Raji (cell line): ENCODE data around the gene FAM171A1.

Experiments
- POLR2A ChIP-seq: IDR thresholded peaks from 2 replicates; pipeline ENCODE4 v1.6.1; 2011; ENCODE audit warnings: low read depth, low read length, control low read depth; ENCODE audit not compliant: insufficient read depth

FAM171A1 gene

DNA sequence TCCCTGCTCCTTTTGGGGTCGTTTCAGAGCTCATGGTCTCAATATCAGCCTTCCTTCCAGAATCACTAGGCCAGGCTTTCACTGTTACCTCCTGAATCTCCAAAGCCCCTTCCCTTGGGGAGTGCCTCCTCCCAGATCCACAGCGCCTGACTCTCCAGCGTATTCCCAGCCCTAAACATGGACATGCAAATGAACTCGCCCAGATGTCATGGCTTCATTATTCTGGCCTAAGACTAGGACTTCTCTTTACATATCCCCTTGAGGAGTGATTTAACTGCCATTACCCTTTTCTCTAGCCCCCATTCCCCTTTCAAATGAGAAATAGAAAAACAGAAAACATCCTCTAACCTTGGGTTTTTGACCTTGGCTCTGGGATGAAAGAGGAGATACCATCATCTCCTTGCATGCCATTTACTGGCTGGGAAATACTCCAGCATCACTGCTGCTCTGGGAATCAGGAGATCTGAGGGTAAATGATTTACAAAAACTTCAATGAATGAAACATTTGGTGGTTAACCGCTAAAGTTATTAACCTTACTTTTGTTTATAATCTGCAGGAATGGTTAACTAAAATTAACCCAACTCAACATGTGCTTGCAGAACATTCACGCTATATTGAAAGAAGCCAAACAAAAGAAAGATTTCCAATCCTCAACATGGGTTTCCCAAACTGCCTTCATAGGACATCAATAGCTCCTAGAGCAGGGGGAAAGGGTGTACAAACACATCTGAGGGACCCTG, 37.0 kb downstream of the FAM171A1 start:
- TF ChIP-seq POLR2A: no peak

DNA sequence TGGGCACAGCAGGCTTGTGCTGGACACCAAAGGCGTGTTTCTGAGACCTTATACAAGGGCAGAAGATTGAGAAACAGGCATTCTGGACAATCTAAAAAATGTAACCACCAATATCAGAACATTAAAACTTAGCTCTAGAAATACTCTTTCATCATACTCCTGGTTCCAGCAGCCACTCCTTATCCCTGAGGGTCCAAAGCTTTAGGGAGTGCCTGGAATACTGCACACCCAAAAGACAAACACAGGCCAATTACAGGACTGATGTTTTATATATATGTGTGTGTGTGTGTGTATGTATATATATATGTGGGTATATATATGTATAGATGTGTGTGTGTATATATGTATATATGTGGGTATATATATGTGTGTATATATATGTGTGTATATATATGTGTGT, 39.6 kb downstream of the FAM171A1 start:
- no peak for TF ChIP-seq POLR2A

DNA sequence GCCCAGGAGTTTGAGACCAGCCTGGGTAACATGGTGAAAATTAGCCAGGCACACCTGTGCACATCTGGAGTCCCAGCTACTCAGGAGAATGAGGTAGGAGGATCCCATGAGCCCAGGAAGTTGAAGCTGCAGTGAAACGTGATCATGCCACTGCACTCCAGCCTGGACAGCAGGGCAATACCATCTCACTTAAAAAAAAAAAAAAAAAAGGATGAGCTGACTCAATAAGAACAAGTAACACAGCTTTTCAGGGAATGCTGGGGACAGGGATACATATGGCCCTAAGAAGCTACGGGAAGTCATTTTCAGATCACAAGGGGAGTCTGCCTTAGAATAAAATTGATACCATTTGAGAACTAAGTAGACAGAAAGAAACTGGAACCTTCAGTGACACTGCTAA, 41.7 kb downstream of the FAM171A1 start:
- no peak for TF ChIP-seq POLR2A

DNA sequence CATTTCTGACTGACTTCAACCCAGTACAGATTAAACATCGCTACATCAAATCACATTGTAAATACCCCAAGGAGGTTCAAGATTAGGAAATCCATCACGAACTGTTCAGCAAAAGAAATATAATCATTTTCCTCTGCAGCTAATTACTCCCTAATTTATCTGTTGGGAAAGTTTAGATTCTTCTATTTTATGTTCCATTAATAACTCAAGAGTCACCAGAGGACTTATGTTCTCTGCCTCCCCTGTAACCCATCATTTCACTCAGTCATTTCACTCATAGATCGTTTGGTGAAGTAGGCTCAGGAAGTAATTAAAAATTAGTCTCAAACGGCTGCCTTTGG, 45.2 kb downstream of the FAM171A1 start:
- no peak for TF ChIP-seq POLR2A

DNA sequence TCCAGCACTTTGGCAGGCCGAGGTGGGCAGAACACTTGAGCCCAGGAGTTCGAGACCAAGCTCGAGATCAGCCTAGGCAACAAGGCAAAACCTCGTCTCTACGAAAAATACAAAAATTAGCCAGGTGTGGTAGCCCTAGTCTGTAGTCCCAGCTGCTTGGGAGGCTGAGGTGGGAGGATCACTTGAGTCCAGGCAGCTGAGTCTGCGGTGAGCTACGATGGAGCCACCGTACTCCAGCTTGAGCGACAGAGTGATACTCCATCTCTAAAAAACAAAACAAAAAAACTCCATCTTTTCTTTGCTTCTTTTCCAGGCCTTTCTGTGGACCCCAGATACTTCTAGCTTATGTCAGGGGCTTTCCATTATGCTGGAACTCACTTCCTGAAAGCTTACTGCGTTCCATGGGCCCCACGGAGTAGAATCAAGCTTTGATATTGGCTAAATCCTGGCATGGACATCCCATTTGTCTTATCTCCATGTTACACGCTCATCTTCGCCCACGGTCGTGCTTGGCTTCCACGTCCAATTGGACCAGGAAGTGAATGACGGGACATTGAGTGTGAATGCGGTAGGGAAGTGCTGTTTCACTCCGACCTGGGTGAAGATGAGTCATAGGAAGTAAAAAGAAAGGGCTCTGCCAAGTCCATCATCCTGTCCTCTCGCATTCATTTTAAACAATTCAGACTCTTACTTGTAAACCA, 45.7 kb downstream of the FAM171A1 start:
- no peak for TF ChIP-seq POLR2A

DNA sequence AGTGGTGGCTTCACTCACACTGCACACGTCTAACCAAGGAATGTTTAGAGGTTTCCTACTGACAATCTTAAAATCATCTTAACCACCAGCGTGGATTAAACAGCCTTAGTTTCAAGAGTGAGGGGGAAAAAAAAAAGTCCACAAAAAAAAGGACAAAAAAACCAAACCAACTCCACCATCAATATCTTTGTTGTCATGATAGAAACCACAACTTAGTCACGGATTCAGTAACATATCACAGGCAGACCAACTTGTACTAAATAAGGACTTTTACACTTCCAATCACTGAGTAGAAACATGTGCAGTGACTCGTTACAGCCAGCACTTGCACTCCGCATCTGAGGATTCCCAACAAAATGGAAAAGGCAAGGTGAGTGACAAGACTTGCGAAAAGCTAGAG, 46.5 kb downstream of the FAM171A1 start:
- TF ChIP-seq POLR2A: no peak

DNA sequence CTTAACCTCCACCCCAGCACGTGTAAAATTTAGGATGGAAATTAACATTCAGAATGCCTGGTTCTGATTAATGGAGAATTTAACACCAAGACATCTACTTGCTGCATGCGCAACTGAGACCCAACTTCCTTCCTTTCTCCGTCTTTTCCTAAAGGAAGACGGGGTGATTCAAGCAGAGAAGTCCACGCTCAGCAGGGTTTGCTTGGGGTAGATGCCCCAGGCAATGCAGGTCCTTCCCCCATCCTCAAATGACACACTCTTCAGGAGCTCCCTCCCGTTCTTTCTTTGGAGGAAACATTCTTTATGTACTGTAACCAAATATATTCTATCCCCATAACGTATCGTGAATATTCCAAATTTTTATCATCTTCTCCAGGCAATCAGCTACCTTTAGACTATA, 47.0 kb downstream of the FAM171A1 start:
- TF ChIP-seq POLR2A: no peak

DNA sequence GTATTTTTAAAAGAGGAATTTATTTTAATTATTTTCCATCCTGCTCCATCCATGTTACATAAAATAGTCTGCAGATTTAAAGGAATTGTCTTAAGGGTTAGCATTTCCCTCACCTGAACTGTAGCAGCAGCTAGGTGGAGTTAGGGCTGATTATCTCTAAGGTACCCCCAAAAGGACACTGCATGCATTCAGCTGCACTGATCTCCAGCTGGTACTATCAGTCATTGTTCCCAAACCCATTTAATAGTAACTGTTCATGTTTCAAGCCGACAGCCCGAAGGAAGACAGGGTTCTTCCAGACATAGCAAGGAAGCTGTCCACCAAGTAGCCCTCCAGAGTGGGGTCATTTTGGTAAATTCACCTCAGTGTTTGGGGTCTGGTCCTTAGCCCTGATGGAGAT, 48.7 kb downstream of the FAM171A1 start:
- no peak for TF ChIP-seq POLR2A

DNA sequence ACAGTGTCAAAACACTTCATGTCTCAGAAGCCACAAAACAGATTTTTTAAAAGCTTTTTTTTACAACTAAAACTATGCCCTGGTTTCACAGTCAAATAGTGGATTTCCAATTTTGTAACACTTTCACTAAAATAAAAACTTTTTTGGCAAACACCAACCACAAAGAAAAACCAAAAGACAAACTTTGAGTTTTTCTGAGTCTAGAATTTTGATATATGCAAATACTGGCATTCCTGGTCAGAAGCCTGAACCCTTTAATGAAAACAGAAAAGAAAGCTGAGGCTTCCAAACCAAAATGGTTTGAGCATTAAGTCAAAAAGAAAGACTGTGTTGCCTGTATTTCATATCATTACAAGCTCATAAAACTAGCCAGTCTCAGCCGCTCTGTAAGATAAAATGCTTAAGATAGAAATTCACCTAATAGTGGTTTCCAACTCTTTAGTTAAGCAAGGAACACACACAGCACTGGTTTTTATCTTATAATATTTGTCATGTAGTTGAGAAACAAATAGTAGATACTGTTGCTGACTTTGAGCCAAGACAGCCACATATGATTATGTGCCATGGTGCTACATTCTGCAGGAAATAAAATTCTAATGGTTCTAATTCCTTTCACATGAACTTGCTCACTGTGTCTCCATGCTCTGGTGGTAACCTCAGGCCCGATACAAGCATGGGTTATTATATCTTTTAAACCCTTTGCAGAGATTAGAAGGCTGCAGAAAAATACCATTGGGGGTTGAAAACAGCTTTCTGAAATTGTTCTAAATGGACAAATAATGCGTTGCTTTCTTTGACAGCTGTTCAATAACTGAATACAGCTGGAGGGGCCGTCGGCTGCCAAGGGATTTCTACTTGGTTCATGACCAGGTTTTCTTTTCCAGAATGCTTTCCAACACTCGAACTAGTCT, 49.4 kb downstream of the FAM171A1 start:
- TF ChIP-seq POLR2A: no peak

DNA sequence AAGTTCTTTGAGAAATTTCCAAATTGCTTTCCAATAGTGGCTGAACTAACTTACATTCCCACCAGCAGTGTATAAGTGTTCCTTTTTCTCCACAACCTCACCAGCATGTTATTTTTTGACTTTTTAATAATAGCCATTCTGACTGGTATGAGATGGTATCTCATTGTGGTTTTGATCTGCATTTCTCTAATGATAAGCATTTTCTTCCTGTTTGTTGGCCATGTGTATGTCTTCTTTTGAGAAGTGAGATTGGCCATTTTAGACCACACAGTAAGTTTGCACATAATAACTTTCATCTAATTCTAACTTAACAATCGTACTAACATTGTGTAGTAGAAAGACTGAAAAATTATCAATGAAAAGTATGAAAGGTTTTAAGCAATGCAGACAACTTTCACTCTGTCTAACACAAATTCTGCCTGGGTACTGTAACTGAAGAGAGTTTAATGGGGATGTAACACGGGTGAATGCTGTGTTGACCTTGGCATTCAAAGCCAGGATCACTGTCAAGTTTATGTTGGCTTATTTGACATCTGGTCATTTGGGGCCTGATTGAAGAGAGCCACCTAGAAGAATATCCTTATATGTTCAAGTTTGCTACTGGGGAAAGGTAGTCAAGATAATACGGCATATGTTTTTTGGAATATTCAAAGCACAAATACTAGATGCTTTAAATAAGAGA, 50.4 kb downstream of the FAM171A1 start:
- no peak for TF ChIP-seq POLR2A

DNA sequence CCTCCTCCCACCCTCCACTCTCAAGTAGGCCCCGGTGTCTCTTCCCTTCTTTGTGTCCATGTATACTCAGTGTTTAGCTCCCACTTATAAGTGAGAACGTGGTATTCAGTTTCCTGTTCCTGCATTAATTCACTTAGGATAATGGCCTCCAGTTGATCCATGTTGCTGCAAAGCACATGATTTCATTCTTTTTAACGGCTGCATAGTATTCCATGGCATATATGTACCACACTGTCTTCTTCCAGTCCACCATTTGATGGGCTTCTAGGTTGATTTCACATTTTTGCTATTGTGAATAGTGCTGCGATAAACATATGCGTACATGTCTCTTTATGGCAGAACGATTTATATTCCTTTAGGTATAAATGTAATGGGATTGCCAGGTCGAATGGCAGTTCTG, 51.0 kb downstream of the FAM171A1 start:
- TF ChIP-seq POLR2A: no peak

DNA sequence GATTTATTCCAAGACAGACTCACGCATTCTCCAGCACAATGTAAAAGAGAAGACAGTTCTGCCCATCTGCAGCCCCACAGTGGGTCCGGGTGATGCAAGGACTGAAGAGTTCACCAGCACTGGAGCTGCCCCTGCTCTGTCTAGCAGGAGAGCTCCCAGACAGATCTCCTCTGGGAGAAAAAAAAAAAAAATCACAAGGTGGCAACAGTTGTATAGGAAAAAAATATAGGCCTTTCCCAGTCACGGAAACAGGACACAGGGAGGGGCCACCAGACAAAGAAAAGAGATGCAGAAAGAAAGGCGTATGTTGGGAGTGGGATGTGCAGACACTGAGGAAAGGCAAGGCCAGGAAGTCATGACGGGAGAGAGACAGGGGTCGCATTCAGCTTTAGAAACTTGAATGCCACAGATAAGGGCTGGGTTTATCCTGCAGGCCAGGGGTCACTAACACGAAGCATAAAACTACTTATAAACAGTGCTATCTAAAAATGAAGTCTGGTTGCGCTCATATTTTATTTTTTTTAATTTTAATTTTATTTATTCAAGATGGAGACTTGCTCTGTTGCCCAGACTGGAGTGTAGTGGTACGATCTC, 54.1 kb downstream of the FAM171A1 start:
- no peak for TF ChIP-seq POLR2A

DNA sequence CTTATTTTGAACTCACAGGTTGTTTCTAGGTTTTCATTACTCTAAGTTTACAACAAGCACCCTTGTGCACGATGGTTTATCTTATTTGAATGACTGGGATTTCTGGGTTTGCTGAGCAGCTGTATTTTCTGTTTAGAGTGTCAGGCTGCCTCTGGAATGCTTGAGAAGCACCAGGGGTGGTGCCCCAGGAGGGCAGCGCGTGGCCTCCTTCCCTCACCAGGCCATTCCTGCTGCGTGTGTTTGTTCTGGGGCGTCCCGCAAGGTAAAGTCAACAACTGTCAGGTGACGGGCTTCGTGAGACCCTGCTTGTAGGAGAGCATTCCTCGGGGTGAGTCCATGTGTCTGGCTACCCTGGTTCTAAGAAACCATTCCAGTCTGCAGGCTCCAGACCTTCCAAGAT, 54.9 kb downstream of the FAM171A1 start:
- TF ChIP-seq POLR2A: no peak

DNA sequence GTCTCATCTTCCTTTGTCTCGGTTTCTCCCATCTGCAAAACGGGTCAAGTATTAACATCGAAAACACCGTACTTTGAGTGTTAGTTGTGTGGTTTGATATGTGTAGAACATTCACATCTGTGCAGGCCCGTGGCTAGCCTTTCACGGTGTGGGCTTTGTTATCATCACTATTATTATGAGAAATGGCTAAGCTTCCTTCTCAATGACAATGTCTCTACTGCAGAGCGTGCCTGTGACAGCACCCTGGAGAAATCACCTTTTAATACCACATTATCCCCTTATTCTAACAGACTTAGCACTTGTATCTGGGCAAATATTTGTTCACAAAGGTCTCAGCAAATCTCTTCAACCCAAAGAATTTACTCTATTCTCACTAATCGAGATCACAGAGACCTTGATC, 55.8 kb downstream of the FAM171A1 start:
- TF ChIP-seq POLR2A: no peak
